Stimulated activated CD8-positive, alpha-beta memory T cell treated with anti-CD3 and anti-CD28 coated beads, Interleukin-12 subunit alpha, Interleukin-12 subunit beta, amount 100 ng/mL, for 24 hours (primary cell): Measurements from ENCODE around the gene NELFB.

Experiments
- DNase-seq: peaks from one replicate; pipeline ENCODE4 v3.0.0-alpha.2; 2020; ENCODE audit errors: extremely low read depth

The NELFB gene

DNA sequence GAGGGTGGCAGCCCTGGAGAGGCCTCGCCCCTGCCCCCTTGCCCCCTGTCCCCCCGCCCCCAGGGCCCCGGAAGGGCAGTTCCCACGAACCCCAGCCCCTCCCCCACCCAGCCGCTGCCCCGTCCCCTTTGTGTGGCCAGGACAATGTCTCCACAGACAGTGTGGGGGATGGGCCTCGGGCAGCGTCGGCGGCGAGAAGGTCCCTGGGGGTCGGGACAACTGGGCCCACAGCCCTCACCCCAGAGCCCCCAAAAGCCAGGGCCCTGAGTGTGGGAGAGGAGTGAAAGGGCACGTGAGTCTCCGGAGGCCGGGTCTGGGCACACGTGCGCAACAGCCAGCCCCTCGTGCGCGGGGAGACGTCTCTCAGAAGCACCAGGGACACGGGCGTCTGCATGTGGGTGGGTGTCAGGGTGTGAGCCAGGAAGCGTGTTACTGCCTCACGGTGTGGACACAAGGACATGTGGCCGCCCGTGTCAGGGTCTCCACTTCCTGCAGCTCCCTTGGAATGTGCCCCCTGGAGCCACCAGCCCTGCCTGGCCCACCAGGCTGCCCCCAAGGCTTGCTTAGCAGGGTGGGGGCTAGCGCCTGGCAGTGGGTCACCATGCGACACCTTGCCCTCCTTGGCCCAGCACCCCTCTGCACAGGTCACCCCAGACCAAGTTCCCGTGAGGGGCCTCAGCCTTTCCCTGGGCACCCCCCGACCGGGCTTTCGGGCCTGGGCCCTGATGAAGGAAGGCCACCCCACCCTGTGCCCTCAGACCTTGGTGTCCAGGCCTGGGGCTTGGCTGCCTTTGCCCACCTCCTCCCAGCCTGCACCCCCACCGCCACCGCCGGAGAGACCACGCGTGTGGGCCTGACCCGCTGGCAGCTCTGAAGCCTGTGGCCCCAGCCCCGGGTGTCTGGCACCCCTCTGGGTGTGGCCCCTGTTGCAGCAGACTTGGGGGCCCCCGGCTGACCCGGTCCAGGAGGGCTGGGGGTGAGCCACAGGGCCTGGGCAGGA lies 59.7 kb downstream of the NELFB start:
- no peak for DNase-seq

DNA sequence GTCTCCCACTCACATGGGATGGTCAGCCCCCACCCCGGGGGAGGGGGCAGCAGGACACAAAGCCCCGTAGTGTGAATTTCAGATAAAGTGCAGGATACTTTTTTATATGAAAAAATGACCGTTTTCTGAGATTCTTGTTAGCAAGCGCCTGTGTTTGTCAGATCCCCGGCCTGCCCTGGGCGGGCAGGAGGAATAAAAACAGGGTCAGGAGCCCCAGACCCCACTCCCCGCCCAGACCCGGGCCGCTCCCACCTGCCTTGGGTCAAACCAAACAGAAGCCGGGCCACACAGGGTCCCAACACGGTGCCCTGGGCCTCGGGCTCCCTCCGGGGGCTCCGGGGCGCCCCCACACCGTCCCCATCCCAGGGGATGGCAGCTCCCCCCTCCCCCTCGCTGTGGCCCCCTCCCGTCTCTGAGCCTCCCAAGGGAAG lies 60.5 kb downstream of the NELFB start:
- no peak for DNase-seq

DNA sequence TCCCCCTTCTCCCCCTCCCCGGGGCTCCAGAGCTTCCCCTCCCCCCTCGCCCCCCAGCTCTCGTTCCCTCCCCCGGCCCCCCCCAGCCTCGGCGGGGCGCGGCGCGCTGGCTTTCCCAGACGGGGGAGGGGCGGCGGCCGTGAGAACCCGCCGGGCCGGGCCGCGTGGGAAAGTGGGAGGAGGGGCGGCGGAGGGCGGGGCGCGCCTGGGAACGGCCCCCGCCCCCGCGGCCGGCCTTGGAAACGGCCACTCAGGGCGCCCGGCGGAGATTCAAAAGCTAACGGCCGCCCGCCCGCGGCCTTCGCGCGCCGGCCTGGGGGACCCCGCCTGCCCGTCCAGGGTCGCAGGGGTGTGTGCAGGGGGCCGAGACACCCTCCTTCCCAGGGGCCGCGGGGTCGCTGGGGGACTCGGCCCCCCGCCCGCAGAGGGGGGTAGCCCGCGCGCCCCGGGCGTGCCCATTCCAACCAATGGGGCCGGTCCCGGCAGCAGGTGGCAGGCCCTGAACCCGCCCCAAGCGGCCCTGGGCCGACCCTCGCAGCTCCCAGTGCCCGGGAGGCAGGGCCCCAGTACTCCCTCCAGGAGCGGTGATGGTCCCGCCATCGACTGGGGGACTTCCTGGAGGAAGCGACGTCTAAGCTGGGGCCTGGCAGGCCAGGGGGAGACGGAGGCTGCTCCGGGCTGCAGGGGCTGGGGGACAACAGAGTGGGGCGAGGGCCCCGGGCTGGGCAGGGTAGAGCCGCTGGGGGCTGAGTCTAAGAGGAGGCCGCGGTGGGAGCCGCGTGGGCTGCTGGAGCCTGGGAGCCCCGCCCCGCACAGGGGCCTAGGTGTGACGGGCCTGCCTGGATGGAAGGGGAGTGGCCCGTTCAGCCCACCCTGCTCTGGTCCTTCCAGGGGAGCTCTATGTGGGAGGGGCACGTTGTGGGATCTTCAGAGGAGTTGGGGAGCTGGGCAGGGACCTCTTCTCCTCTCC lies 61.2 kb downstream of the NELFB start:
- no peak for DNase-seq

- no peak for DNase-seq
Observed at GRCh38 chr9:137317021-137317717, 62.0 kb downstream of the NELFB start.

DNA sequence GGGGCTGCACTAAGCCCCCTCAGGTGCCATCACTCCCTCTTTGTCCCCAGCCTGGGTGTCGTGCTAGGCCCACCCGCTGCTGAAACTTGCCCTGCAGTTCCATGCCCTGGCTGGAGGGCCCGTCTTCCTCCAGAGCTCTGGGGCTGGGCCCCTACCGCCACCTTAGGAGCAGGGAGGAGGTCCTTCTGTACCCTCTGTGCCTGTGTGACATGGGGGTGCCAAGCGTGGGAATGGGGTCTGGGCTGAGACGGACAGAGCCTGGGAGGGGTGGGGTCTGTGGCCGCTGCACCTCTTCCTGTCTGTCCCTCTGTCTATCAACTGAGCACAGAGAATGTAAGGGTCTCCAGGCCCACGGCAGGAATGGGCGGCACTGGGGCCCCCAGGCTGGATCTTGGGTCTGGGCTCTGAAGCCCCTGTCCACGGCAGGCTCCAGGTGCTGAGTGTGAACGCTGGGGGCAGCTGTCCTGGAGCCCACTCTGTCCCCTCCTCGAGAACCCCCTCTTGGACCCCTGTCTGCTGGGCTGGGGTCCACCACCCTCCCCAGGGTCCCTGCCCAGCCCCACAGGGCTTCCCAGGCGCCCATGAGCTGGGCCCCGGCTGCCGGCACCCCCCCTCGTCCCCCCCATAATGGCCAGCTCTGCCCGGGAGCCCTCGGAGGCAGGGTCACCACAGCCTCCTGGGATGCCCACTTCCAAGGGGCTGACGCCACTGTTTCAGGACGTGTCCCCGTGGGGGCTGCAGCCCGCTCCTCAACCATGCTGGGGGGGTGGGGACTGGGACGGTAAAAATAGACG lies 62.8 kb downstream of the NELFB start:
- DNase-seq, result no peak

GRCh38 chr9:137318602-137319001 lies 63.5 kb downstream of the NELFB start:
- DNase-seq, result no peak

GRCh38 chr9:137319011-137319738 lies 64.0 kb downstream of the NELFB start:
- no peak for DNase-seq

- no peak for DNase-seq
Observed at GRCh38 chr9:137319739-137320551, 64.8 kb downstream of the NELFB start.

GRCh38 chr9:137320555-137321384 lies 65.6 kb downstream of the NELFB start:
- no peak for DNase-seq

DNA sequence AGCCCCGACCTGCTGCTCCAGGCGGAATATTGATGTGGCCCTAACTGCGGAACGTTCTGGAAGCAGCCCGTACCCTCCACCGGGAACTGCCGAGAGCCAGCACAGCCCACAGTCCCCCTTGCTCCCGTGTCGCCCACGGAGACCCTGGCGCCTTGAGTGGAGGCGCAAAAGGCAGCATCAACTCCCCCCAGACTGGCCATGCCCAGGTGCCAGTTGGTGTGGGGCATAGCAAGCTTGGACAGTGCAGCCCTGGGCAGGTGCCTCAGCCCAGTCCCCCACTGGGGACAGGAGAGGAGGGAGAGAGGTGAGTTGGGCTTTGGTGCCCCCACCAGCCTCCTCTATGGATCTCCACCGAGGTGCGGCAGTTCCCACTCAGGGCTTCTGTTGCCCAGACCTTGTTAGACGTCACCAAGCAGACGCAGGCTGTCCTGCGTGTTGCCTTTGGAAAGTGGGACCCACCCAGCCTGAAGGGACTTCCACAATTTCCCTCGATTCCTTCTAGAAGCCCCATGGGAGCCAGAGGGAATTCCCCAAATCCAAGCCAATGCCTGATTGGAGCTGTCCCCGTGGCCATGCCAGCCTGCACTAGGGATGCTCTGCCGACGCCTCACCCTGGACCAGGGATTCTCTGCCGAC lies 66.7 kb downstream of the NELFB start:
- no peak for DNase-seq
